Central memory CD8-positive, alpha-beta T cell (primary cell): ENCODE data around the gene PCCB.

Source experiments
- ATAC-seq: fragments of 150-1000 bp; cut with Tn5 transposase; replicated peaks from 2 replicates; pipeline ENCODE4 v1.10.0; 2022; ENCODE audit warnings: mild to moderate bottlenecking, moderate FRiP score, moderate number of reproducible peaks; ENCODE audit not compliant: poor library complexity, severe bottlenecking; ENCODE audit errors: extremely low read depth
- DNase-seq, 2 donors: peaks; one replicate each; pipeline ENCODE4 v3.0.0; 2021; ENCODE audit warnings: low spot score in 2 of 2
- H3K27ac Mint-ChIP-seq: one replicate; pipeline ENCODE4 v1.8.0; 2022; ENCODE audit warnings: low read depth, mild to moderate bottlenecking, moderate library complexity, mixed read lengths
- H3K27me3 Mint-ChIP-seq: one replicate; pipeline ENCODE4 v1.8.0; 2022; ENCODE audit warnings: mixed read lengths
- H3K36me3 Mint-ChIP-seq: one replicate; pipeline ENCODE4 v1.8.0; 2022; ENCODE audit warnings: mild to moderate bottlenecking, moderate library complexity, mixed read lengths; ENCODE audit not compliant: insufficient read depth
- H3K4me1 Mint-ChIP-seq: one replicate; pipeline ENCODE4 v1.8.0; 2022; ENCODE audit warnings: mixed read lengths
- H3K4me3 Mint-ChIP-seq: one replicate; pipeline ENCODE4 v1.8.0; 2022; ENCODE audit warnings: mild to moderate bottlenecking, moderate library complexity, mixed read lengths
- H3K9me3 Mint-ChIP-seq: one replicate; pipeline ENCODE4 v1.8.0; 2022; ENCODE audit warnings: mixed read lengths

The PCCB gene

DNA sequence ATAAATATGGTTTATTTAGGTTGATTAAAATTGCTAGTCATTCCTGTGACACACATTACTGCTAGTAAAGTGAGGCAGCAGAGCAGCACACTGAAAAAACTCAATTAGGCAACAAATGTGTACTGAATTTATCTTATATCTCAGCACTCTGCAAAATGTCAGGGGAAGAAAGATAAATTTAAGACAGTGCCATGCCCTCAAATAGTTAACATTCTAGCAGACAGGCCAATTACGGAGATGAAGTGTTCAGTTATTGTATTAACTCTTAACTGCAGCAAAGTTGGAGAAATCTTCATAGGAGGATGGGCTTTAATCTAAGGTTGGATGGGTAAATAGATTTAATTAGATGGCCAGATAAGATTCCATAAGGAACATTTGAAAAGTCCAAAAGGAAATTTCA is 127.9 kb downstream of the PCCB start:
- no peak overlapping the region for H3K4me3 Mint-ChIP-seq
- no peak for DNase-seq

More for the DNA sequence above, 127.9 kb downstream of the PCCB start:
- Mint-ChIP-seq H3K4me1 (no peaks in the 10 kb centered on the region), H3K27me3 (no peaks in the 10 kb centered on the region), H3K36me3 (peaks cover 4% of the 10 kb centered on the region), H3K27ac (no peak overlapping the region), H3K9me3 (no peaks in the 10 kb centered on the region)
- ATAC-seq: no peak
